Endodermal cell (in vitro differentiated cells): Measurements from ENCODE around the gene CLMP. TPM values are rescaled to one million over a fixed set of nuclear protein-coding genes. Genes with fewer than 3 reads are reported as not detected.

Source experiments
- DNase-seq: peaks from one replicate; pipeline ENCODE4 v3.0.0-alpha.2; 2017
- H3K27ac ChIP-seq: 2 replicates; pipeline ENCODE4 v1.5.1; 2013; ENCODE audit warnings: mild to moderate bottlenecking, low read depth, low read length, moderate library complexity
- H3K27me3 ChIP-seq: 2 replicates; pipeline ENCODE4 v1.6.1; 2013; ENCODE audit warnings: mild to moderate bottlenecking, low read length, moderate library complexity; ENCODE audit not compliant: insufficient read depth, control insufficient read depth, poor library complexity, severe bottlenecking
- H3K36me3 ChIP-seq: 2 replicates; pipeline ENCODE4 v1.7.0; 2013; ENCODE audit warnings: mild to moderate bottlenecking, low read length, moderate library complexity; ENCODE audit not compliant: control insufficient read depth, insufficient read depth
- H3K4me1 ChIP-seq: one replicate; pipeline ENCODE4 v1.7.0; 2013; ENCODE audit warnings: low read length; ENCODE audit not compliant: control insufficient read depth, insufficient read depth
- H3K4me3 ChIP-seq: 2 replicates; pipeline ENCODE4 v1.5.1; 2013; ENCODE audit warnings: mild to moderate bottlenecking, low read length, moderate library complexity
- H3K9ac ChIP-seq: 2 replicates; pipeline ENCODE4 v1.6.1; 2013; ENCODE audit warnings: mild to moderate bottlenecking, low read length, moderate library complexity; ENCODE audit not compliant: poor library complexity, severe bottlenecking; ENCODE audit errors: extremely low read depth
- H3K9me3 ChIP-seq: 2 replicates; pipeline ENCODE4 v1.6.1; 2013; ENCODE audit warnings: mild to moderate bottlenecking, low read length, moderate library complexity; ENCODE audit not compliant: control insufficient read depth
- H3K27ac Mint-ChIP-seq: 2 replicates; pipeline ENCODE4 v1.8.0; 2020; ENCODE audit warnings: mixed read lengths
- H3K27me3 Mint-ChIP-seq: 2 replicates; pipeline ENCODE4 v1.8.0; 2021; ENCODE audit warnings: mild to moderate bottlenecking, mixed read lengths; ENCODE audit not compliant: insufficient read depth
- H3K36me3 Mint-ChIP-seq: 2 replicates; pipeline ENCODE4 v1.8.0; 2020; ENCODE audit warnings: low read depth, mixed read lengths
- H3K4me1 Mint-ChIP-seq: 2 replicates; pipeline ENCODE4 v1.8.0; 2020; ENCODE audit warnings: mixed read lengths
- H3K4me3 Mint-ChIP-seq: 2 replicates; pipeline ENCODE4 v1.8.0; 2020; ENCODE audit warnings: mild to moderate bottlenecking, moderate library complexity, mixed read lengths
- H3K9me3 Mint-ChIP-seq: 2 replicates; pipeline ENCODE4 v1.8.0; 2020; ENCODE audit warnings: mild to moderate bottlenecking, mixed read lengths
- CTCF ChIP-seq: fragments of 200-600 bp; sonication (generic); conservative IDR thresholded peaks from 2 replicates; pipeline ENCODE4 v1.5.0; 2021; ENCODE audit warnings: antibody characterized with exemption, mild to moderate bottlenecking
- WGBS, 2 experiments: methylation state at CpG; one replicate each; pipeline versions ENCODE4 v1.1.5 to v1.1.7; 2013; ENCODE audit warnings: missing lambda C conversion rate in 2 of 2, mixed read lengths in 1 of 2; ENCODE audit not compliant: insufficient coverage in 1 of 2, insufficient read length in 1 of 2; 5-methylcytosine and 5-hydroxymethylcytosine counted together
- total RNA-seq, 2 donors: library from RNA; stranded (reverse); fragmentation: NEBNext Ultra II Directional in 1 of 2; extraction: Animal tissue kit (Norgen Biotek cat#: 25700) in 1 of 2; gene quantifications; 2 replicates in 1 of 2; 3 replicates in 1 of 2; pipeline ENCODE4 v1.2.1, GENCODE V29; 2021

Gene CLMP
- total RNA-seq, 2 donors from 2014 or later: 86.5 to 94.4 TPM

GRCh38 chr11:123184531-123184930 lies 10.5 kb downstream of the CLMP start:
- peaks cover 85% of the 10 kb centered on the region for H3K36me3 ChIP-seq
- H3K4me3 ChIP-seq: no peak overlapping the region
- no peak for DNase-seq
- Mint-ChIP-seq H3K36me3 (peaks cover 71% of the 10 kb centered on the region), H3K27ac (peak overlapping the region; percentile 52), H3K4me1 (peaks cover 65% of the 10 kb centered on the region), H3K4me3 (no peak overlapping the region), H3K27me3 (no peaks in the 10 kb centered on the region), H3K9me3 (no peaks in the 10 kb centered on the region)
- no peak overlapping the region for H3K27ac ChIP-seq
- peaks cover 29% of the 10 kb centered on the region for H3K4me1 ChIP-seq
- 85 to 89% methylated on average over 3 to 6 of the region's 6 CpGs for WGBS, 2 experiments
- no peaks in the 10 kb centered on the region for H3K9me3 ChIP-seq
- H3K9ac ChIP-seq: no peak overlapping the region
- TF ChIP-seq CTCF: no peak
- no peaks in the 10 kb centered on the region for H3K27me3 ChIP-seq

- DNase-seq: no peak
- H3K4me1 Mint-ChIP-seq: peaks cover 57% of the 10 kb centered on the region
- peaks cover 80% of the 10 kb centered on the region for H3K36me3 Mint-ChIP-seq
- no peak overlapping the region for H3K27ac Mint-ChIP-seq
- no peak for TF ChIP-seq CTCF
- 85 to 93% methylated on average over 5 to 6 of the region's 6 CpGs for WGBS, 2 experiments
- Histone ChIP-seq H3K27me3 (no peaks in the 10 kb centered on the region), H3K4me1 (peaks cover 20% of the 10 kb centered on the region), H3K9ac (no peak overlapping the region), H3K36me3 (peaks cover 87% of the 10 kb centered on the region), H3K4me3 (no peak overlapping the region), H3K9me3 (no peaks in the 10 kb centered on the region), H3K27ac (no peak overlapping the region)
- H3K27me3 Mint-ChIP-seq: no peaks in the 10 kb centered on the region
- H3K4me3 Mint-ChIP-seq: no peak overlapping the region
- H3K9me3 Mint-ChIP-seq: no peaks in the 10 kb centered on the region
Measured at GRCh38 chr11:123183391-123184099, 11.5 kb downstream of the CLMP start.

- no peak overlapping the region for H3K9ac ChIP-seq
- Mint-ChIP-seq H3K9me3 (no peaks in the 10 kb centered on the region), H3K27ac (no peak overlapping the region), H3K36me3 (peaks cover 82% of the 10 kb centered on the region), H3K4me1 (peaks cover 42% of the 10 kb centered on the region), H3K4me3 (no peak overlapping the region), H3K27me3 (no peaks in the 10 kb centered on the region)
- DNase-seq: no peak
- no peak for TF ChIP-seq CTCF
- no peaks in the 10 kb centered on the region for H3K27me3 ChIP-seq
- WGBS, 2 experiments: 90 to 94% methylated on average over 10 of the region's 10 CpGs
- no peaks in the 10 kb centered on the region for H3K9me3 ChIP-seq
- H3K4me3 ChIP-seq: no peak overlapping the region
- peaks cover 87% of the 10 kb centered on the region for H3K36me3 ChIP-seq
- no peak overlapping the region for H3K27ac ChIP-seq
- peaks cover 11% of the 10 kb centered on the region for H3K4me1 ChIP-seq
Measured at GRCh38 chr11:123181767-123182500, 13.1 kb downstream of the CLMP start.
